HL-60 (cell line): ENCODE data around the gene PRDM2.

Experiments used
- DNase-seq, 2 experiments: peaks; one replicate each; pipeline ENCODE4 v3.0.0-alpha.2; 2010 to 2020; ENCODE audit warnings: low read depth in 1 of 2, low spot score in 1 of 2
- H3K27ac ChIP-seq: fragments of 250-450 bp; sonication (Bioruptor Pico); replicated peaks from 2 replicates; pipeline ENCODE4 v1.5.1; 2020; ENCODE audit warnings: mild to moderate bottlenecking, moderate library complexity
- H3K27me3 ChIP-seq: fragments of 250-450 bp; sonication (Bioruptor Pico); 2 replicates; pipeline ENCODE4 v1.5.1; 2021; ENCODE audit warnings: mild to moderate bottlenecking, moderate library complexity; ENCODE audit not compliant: insufficient read depth, poor library complexity, severe bottlenecking
- H3K4me3 ChIP-seq: replicated peaks from 2 replicates; pipeline ENCODE4 v1.5.1; 2011; ENCODE audit warnings: mild to moderate bottlenecking, control low read depth, low read length; ENCODE audit not compliant: insufficient read depth
- GABPA ChIP-seq: IDR thresholded peaks from 2 replicates; pipeline ENCODE4 v1.6.1; 2012; ENCODE audit warnings: low read depth
- POLR2AphosphoS5 ChIP-seq: IDR thresholded peaks from 2 replicates; pipeline ENCODE4 v1.6.1; 2012; ENCODE audit warnings: low read depth
- SPI1 ChIP-seq: IDR thresholded peaks from 2 replicates; pipeline ENCODE4 v1.6.1; 2012; ENCODE audit warnings: low read depth, mild to moderate bottlenecking, borderline replicate concordance
- TF ChIP-seq, protein P1 (sequence below): IDR thresholded peaks from one replicate; pipeline ENCODE4 v1.5.1; 2011; ENCODE audit warnings: low read length, control low read depth, inconsistent platforms; ENCODE audit not compliant: insufficient read depth
- TF ChIP-seq, protein P2 (sequence below): IDR thresholded peaks from 2 replicates; pipeline ENCODE4 v1.6.1; 2012; ENCODE audit warnings: low read depth; ENCODE audit not compliant: insufficient replicate concordance

PRDM2 gene

DNA sequence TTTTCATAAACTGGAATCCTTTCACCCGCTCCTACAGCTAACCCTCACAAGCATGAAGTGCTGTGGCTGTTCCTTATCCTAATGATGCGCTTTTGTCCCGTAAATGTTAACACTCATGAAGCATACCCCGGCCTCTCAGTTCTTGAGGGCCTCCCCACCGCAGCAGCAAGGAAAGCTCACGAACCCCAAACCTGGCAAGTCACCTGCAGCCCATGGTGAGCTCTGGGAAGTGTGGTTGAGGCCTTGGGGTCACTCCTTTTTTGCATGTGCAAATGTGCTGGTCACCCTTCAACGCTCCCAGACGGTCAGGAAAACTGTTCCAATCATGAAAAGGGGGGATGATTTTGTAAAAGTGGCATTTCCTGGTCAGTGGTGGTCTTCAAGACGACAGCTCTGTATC, 124.6 kb downstream of the PRDM2 start:
- TF ChIP-seq GABPA: no peak
- TF ChIP-seq, protein P1, sequence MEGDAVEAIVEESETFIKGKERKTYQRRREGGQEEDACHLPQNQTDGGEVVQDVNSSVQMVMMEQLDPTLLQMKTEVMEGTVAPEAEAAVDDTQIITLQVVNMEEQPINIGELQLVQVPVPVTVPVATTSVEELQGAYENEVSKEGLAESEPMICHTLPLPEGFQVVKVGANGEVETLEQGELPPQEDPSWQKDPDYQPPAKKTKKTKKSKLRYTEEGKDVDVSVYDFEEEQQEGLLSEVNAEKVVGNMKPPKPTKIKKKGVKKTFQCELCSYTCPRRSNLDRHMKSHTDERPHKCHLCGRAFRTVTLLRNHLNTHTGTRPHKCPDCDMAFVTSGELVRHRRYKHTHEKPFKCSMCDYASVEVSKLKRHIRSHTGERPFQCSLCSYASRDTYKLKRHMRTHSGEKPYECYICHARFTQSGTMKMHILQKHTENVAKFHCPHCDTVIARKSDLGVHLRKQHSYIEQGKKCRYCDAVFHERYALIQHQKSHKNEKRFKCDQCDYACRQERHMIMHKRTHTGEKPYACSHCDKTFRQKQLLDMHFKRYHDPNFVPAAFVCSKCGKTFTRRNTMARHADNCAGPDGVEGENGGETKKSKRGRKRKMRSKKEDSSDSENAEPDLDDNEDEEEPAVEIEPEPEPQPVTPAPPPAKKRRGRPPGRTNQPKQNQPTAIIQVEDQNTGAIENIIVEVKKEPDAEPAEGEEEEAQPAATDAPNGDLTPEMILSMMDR: no peak
- TF ChIP-seq SPI1: no peak
- no peak for TF ChIP-seq POLR2AphosphoS5
- TF ChIP-seq, protein P2, sequence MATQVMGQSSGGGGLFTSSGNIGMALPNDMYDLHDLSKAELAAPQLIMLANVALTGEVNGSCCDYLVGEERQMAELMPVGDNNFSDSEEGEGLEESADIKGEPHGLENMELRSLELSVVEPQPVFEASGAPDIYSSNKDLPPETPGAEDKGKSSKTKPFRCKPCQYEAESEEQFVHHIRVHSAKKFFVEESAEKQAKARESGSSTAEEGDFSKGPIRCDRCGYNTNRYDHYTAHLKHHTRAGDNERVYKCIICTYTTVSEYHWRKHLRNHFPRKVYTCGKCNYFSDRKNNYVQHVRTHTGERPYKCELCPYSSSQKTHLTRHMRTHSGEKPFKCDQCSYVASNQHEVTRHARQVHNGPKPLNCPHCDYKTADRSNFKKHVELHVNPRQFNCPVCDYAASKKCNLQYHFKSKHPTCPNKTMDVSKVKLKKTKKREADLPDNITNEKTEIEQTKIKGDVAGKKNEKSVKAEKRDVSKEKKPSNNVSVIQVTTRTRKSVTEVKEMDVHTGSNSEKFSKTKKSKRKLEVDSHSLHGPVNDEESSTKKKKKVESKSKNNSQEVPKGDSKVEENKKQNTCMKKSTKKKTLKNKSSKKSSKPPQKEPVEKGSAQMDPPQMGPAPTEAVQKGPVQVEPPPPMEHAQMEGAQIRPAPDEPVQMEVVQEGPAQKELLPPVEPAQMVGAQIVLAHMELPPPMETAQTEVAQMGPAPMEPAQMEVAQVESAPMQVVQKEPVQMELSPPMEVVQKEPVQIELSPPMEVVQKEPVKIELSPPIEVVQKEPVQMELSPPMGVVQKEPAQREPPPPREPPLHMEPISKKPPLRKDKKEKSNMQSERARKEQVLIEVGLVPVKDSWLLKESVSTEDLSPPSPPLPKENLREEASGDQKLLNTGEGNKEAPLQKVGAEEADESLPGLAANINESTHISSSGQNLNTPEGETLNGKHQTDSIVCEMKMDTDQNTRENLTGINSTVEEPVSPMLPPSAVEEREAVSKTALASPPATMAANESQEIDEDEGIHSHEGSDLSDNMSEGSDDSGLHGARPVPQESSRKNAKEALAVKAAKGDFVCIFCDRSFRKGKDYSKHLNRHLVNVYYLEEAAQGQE: no peak

DNA sequence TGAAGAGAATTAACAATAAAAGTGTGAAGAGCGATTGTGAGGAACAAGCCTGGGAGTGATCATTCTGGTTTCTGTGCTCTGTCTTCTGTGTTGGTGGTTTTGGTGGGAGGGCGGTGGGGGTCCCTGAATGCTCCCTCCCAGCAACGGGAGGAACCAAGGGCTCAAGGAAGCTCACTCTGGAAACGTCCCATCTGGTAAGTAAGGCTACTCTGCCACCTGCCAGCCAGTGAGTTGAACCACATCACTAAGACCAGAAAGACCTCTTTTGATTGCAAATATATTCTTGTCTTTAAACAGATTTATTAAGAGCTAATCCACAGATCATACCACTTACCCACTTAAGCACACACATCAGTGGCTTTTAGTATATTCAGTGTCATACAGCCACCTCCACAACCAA, 125.0 kb downstream of the PRDM2 start:
- Histone ChIP-seq H3K27me3 (no peaks in the 10 kb centered on the region), H3K27ac (no peak overlapping the region), H3K4me3 (no peak overlapping the region)
- no peak for DNase-seq
- TF ChIP-seq GABPA (no peak), POLR2AphosphoS5 (no peak), SPI1 (no peak)
- TF ChIP-seq, protein P2: no peak
- TF ChIP-seq, protein P1: no peak

More for the DNA sequence above, 124.6 kb downstream of the PRDM2 start:
- no peak for DNase-seq
- H3K27ac ChIP-seq: no peak overlapping the region
- no peaks in the 10 kb centered on the region for H3K27me3 ChIP-seq
- no peak overlapping the region for H3K4me3 ChIP-seq

- TF ChIP-seq, protein P1: no peak
- TF ChIP-seq SPI1: peak; percentile 16; the same call in 1 of the 2 replicates
- Histone ChIP-seq H3K4me3 (no peak overlapping the region), H3K27ac (no peak overlapping the region), H3K27me3 (no peaks in the 10 kb centered on the region)
- no peak for DNase-seq
These were observed 126.0 kb downstream of the PRDM2 start for GRCh38 chr1:13826009-13826408.

DNA sequence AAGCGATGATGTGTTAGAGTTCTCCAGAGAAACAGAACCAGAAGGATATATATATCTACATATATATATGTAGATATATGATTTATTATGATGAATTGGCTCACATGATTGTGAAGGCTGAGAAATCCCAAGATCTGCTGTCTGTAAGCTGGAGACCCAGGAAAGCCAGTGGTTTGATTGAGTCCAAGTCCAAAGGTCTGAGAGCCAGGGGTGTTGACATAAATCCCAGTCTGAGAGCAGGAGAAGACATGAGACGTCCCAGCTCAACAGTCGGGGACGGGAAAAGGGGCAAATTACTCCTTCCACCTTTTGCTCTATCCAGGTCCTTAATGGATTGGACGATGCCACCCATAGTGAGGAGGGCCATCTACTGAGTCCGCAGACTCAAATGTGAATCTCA, 126.6 kb downstream of the PRDM2 start:
- Histone ChIP-seq H3K4me3 (no peak overlapping the region), H3K27ac (no peak overlapping the region), H3K27me3 (no peaks in the 10 kb centered on the region)
- TF ChIP-seq POLR2AphosphoS5: no peak
- TF ChIP-seq, protein P1: no peak
- TF ChIP-seq, protein P2: no peak
- TF ChIP-seq GABPA: no peak
- TF ChIP-seq SPI1: no peak
- no peak for DNase-seq
